ENCODE measurements around the gene CAMK2G. TPM values are rescaled to one million over a fixed set of nuclear protein-coding genes. Genes with fewer than 3 reads are reported as not detected.

CAMK2G gene
- total RNA-seq, 1 donor from 2014 or later: 25.7 TPM

- TF ChIP-seq, protein P1, sequence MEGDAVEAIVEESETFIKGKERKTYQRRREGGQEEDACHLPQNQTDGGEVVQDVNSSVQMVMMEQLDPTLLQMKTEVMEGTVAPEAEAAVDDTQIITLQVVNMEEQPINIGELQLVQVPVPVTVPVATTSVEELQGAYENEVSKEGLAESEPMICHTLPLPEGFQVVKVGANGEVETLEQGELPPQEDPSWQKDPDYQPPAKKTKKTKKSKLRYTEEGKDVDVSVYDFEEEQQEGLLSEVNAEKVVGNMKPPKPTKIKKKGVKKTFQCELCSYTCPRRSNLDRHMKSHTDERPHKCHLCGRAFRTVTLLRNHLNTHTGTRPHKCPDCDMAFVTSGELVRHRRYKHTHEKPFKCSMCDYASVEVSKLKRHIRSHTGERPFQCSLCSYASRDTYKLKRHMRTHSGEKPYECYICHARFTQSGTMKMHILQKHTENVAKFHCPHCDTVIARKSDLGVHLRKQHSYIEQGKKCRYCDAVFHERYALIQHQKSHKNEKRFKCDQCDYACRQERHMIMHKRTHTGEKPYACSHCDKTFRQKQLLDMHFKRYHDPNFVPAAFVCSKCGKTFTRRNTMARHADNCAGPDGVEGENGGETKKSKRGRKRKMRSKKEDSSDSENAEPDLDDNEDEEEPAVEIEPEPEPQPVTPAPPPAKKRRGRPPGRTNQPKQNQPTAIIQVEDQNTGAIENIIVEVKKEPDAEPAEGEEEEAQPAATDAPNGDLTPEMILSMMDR (conservative IDR thresholded peaks at IDR 0.05): no peak
- Mint-ChIP-seq H3K4me3 (no peak overlapping the region), H3K36me3 (ENCODE audit: low read depth) (peaks cover 3% of the 10 kb centered on the region), H3K27me3 (ENCODE audit: low read depth) (no peaks in the 10 kb centered on the region), H3K9me3 (no peaks in the 10 kb centered on the region), H3K27ac (ENCODE audit: unreplicated experiment) (no peak overlapping the region), H3K4me1 (peaks cover 16% of the 10 kb centered on the region)
- DNase-seq (ENCODE audit: low read depth, low spot score): no peak
Observed at GRCh38 chr10:73842349-73842748, 32.0 kb downstream of the CAMK2G start.

DNA sequence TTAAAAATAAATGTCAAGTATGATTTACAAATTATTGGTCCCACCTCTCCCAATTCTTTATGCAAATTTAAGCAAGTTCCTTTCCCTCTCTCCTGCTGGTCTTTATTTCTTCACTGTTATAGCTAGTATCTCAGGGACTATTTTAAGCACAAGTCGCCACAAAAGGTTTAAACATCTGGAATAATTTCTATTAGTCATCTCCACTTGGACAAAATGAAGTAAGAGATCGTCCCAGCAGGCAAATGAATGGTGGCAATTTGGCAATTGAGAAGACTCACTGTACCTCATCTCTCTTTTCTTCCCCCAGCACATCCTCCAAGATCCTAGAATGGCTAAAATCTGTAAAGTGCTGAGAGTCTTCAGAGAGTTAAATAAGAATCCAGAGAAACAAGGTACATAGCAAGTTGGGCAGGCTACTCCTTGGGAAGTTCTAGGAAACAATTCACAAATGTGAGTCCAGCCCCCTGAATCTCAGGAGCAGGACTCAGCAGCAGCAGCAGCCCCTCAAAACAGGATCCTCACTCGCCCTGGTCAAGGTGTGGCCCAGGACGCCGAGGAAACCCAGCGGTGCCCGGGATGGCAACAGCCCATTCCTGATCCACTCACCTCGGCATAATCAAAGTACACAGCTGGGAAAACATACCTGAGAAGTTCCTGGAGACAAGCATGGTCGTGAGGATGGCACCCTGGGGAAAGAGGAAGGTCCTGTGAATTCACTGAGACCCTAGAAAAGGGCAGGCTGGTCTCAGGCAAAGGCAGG is 32.6 kb downstream of the CAMK2G start:
- DNase-seq (ENCODE audit: low read depth, low spot score): no peak
- TF ChIP-seq, protein P1 (conservative IDR thresholded peaks at IDR 0.05): no peak
- Mint-ChIP-seq H3K9me3 (no peaks in the 10 kb centered on the region), H3K27me3 (ENCODE audit: low read depth) (no peaks in the 10 kb centered on the region), H3K36me3 (ENCODE audit: low read depth) (peaks cover 3% of the 10 kb centered on the region), H3K27ac (ENCODE audit: unreplicated experiment) (peak overlapping the region; percentile 47), H3K4me1 (peaks cover 16% of the 10 kb centered on the region), H3K4me3 (no peak overlapping the region)

GRCh38 chr10:73841061-73841421 is 33.3 kb downstream of the CAMK2G start:
- H3K9me3 Mint-ChIP-seq: no peaks in the 10 kb centered on the region
- DNase-seq (ENCODE audit: low read depth, low spot score): no peak
- peaks cover 3% of the 10 kb centered on the region for H3K36me3 Mint-ChIP-seq (ENCODE audit: low read depth)
- no peaks in the 10 kb centered on the region for H3K27me3 Mint-ChIP-seq (ENCODE audit: low read depth)
- H3K4me1 Mint-ChIP-seq: peaks cover 16% of the 10 kb centered on the region
- TF ChIP-seq, protein P1 (conservative IDR thresholded peaks at IDR 0.05): no peak
- H3K4me3 Mint-ChIP-seq: no peak overlapping the region
- no peak overlapping the region for H3K27ac Mint-ChIP-seq (ENCODE audit: unreplicated experiment)

GRCh38 chr10:73840403-73841060 is 33.8 kb downstream of the CAMK2G start:
- peak overlapping the region; percentile 90 for H3K27ac Mint-ChIP-seq (ENCODE audit: unreplicated experiment)
- no peak for DNase-seq (ENCODE audit: low read depth, low spot score)
- TF ChIP-seq, protein P1 (conservative IDR thresholded peaks at IDR 0.05): no peak
- H3K36me3 Mint-ChIP-seq (ENCODE audit: low read depth): peaks cover 3% of the 10 kb centered on the region
- no peaks in the 10 kb centered on the region for H3K27me3 Mint-ChIP-seq (ENCODE audit: low read depth)
- no peak overlapping the region for H3K4me3 Mint-ChIP-seq
- no peaks in the 10 kb centered on the region for H3K9me3 Mint-ChIP-seq
- peaks cover 16% of the 10 kb centered on the region for H3K4me1 Mint-ChIP-seq

- Mint-ChIP-seq H3K27me3 (ENCODE audit: low read depth) (no peaks in the 10 kb centered on the region), H3K27ac (ENCODE audit: unreplicated experiment) (peak overlapping the region; percentile 85), H3K9me3 (no peaks in the 10 kb centered on the region), H3K4me1 (peaks cover 16% of the 10 kb centered on the region), H3K4me3 (no peak overlapping the region), H3K36me3 (ENCODE audit: low read depth) (peaks cover 3% of the 10 kb centered on the region)
- TF ChIP-seq, protein P1 (conservative IDR thresholded peaks at IDR 0.05): no peak
- DNase-seq (ENCODE audit: low read depth, low spot score): no peak
Observed at GRCh38 chr10:73840056-73840402, 34.3 kb downstream of the CAMK2G start.
